ENCODE measurements around the gene PSTPIP2. TPM values are rescaled to one million over a fixed set of nuclear protein-coding genes. Genes with fewer than 3 reads are reported as not detected.

Gene PSTPIP2
- total and polyA plus RNA-seq, 4 experiments from 2014 or later: 10.9 to 19.7 (median 13.7) TPM

GRCh38 chr18:46084431-46084830 lies 12.4 kb upstream of the PSTPIP2 start:
- H3K27ac ChIP-seq (ENCODE audit: low read depth, low read length): no peak overlapping the region
- intact Hi-C loops (cut with micrococcal nuclease): no loop called here
- no peaks in the 10 kb centered on the region for H3K9me3 ChIP-seq (ENCODE audit: control insufficient read depth in 1 of 2, low read length in 2 of 2)
- peaks cover 0 to 7% (median under 1%) of the 10 kb centered on the region in 4 donors for H3K4me1 Mint-ChIP-seq
- peaks cover 0 to 4% (median 0%) of the 10 kb centered on the region in 8 donors for H3K9me3 Mint-ChIP-seq
- H3K4me1 ChIP-seq (ENCODE audit: insufficient read depth, low read length): no peaks in the 10 kb centered on the region
- CTCF ChIA-PET (ENCODE audit: partially characterized antibody): interaction anchor here (0.9 to 2.4 kb wide), 2 partner anchors 10 to 11 kb away, joined by 3 to 16 read pairs; no protein-coding TSS in a partner anchor
- no peaks in the 10 kb centered on the region for H3K27me3 ChIP-seq (ENCODE audit: insufficient read depth, low read length)
- DNase-seq: no peak
- H3K36me3 Mint-ChIP-seq: peaks cover 64 to 77% of the 10 kb centered on the region in 2 donors
- peaks cover 62% of the 10 kb centered on the region for H3K36me3 ChIP-seq (ENCODE audit: insufficient read depth, low read length)
- POLR2A ChIA-PET (ENCODE audit: partially characterized antibody): no interaction called here
- peak overlapping the region in 1 of 7 donors; percentile 27 for H3K27ac Mint-ChIP-seq
- no peak overlapping the region for H3K4me3 ChIP-seq (ENCODE audit: low read length in 2 of 2)
- no peaks in the 10 kb centered on the region for H3K27me3 Mint-ChIP-seq
- no peak overlapping the region for H3K4me3 Mint-ChIP-seq

- peaks cover 24% of the 10 kb centered on the region for H3K36me3 ChIP-seq (ENCODE audit: insufficient read depth, low read length)
- H3K4me3 Mint-ChIP-seq: no peak overlapping the region
- H3K27ac Mint-ChIP-seq: peak overlapping the region in 1 of 7 donors; percentile 36
- H3K27me3 Mint-ChIP-seq: no peaks in the 10 kb centered on the region
- POLR2A ChIA-PET (ENCODE audit: partially characterized antibody): interaction anchor here (0.6 kb wide), 1 partner anchor 151 kb away, joined by 3 read pairs; no protein-coding TSS in a partner anchor
- no peak for DNase-seq
- H3K4me1 Mint-ChIP-seq: no peaks in the 10 kb centered on the region
- peaks cover 39 to 45% of the 10 kb centered on the region in 2 donors for H3K36me3 Mint-ChIP-seq
- no peaks in the 10 kb centered on the region for H3K4me1 ChIP-seq (ENCODE audit: insufficient read depth, low read length)
- intact Hi-C loops (cut with micrococcal nuclease): no loop called here
- H3K9me3 Mint-ChIP-seq: no peaks in the 10 kb centered on the region
- no peak overlapping the region for H3K27ac ChIP-seq (ENCODE audit: low read depth, low read length)
- H3K27me3 ChIP-seq (ENCODE audit: insufficient read depth, low read length): no peaks in the 10 kb centered on the region
- CTCF ChIA-PET (ENCODE audit: partially characterized antibody): no interaction called here
- H3K9me3 ChIP-seq (ENCODE audit: control insufficient read depth in 1 of 2, low read length in 2 of 2): no peaks in the 10 kb centered on the region
- no peak overlapping the region for H3K4me3 ChIP-seq (ENCODE audit: low read length in 2 of 2)
Observed at GRCh38 chr18:46080156-46080555, 8.1 kb upstream of the PSTPIP2 start.

- H3K36me3 ChIP-seq (ENCODE audit: insufficient read depth, low read length): peaks cover 16% of the 10 kb centered on the region
- peak overlapping the region in 2 of 7 donors; percentile 42 to 58 for H3K27ac Mint-ChIP-seq
- H3K27me3 Mint-ChIP-seq: no peaks in the 10 kb centered on the region
Observed at GRCh38 chr18:46079336-46079735, 7.3 kb upstream of the PSTPIP2 start.

GRCh38 chr18:46073474-46074331 lies 1.6 kb upstream of the PSTPIP2 start:
- ChIA-PET CTCF (ENCODE audit: partially characterized antibody) (interaction anchor here (0.7 to 4.1 kb wide), 71 partner anchors 9 to 798 kb away, joined by 3 to 92 read pairs (median 5); partner anchors contain the start of gene ATP5F1A), POLR2A (ENCODE audit: partially characterized antibody) (interaction anchor here (0.5 to 3.6 kb wide), 14 partner anchors 13 to 409 kb away, joined by 3 to 28 read pairs (median 4); partner anchors contain the start of gene ATP5F1A)
- Mint-ChIP-seq H3K27ac (peak overlapping the region in 2 of 7 donors; percentile 19 to 76), H3K36me3 (peaks cover 0 to 4% of the 10 kb centered on the region in 2 donors), H3K4me3 (peak overlapping the region in 7 of 8 donors; percentile 22 to 89 (median 83)), H3K27me3 (no peaks in the 10 kb centered on the region), H3K9me3 (no peaks in the 10 kb centered on the region), H3K4me1 (peaks cover 25 to 42% (median 34%) of the 10 kb centered on the region in 4 donors)
- no peaks in the 10 kb centered on the region for H3K27me3 ChIP-seq (ENCODE audit: insufficient read depth, low read length)
- intact Hi-C loops (cut with micrococcal nuclease): loop anchor here (1.0 to 5.0 kb wide), 10 partner anchors 45 to 452 kb away; partner anchors contain the start of gene EPG5
- no peaks in the 10 kb centered on the region for H3K36me3 ChIP-seq (ENCODE audit: insufficient read depth, low read length)
- H3K4me3 ChIP-seq (ENCODE audit: low read length in 2 of 2): no peak overlapping the region
- H3K27ac ChIP-seq (ENCODE audit: low read depth, low read length): no peak overlapping the region
- peaks cover 43% of the 10 kb centered on the region for H3K4me1 ChIP-seq (ENCODE audit: insufficient read depth, low read length)
- peak; percentile 63 to 75 (median 68) for DNase-seq
- no peaks in the 10 kb centered on the region for H3K9me3 ChIP-seq (ENCODE audit: control insufficient read depth in 1 of 2, low read length in 2 of 2)

More at GRCh38 chr18:46079336-46079735, 7.3 kb upstream of the PSTPIP2 start:
- no peak for DNase-seq
- H3K27me3 ChIP-seq (ENCODE audit: insufficient read depth, low read length): no peaks in the 10 kb centered on the region
- H3K4me1 ChIP-seq (ENCODE audit: insufficient read depth, low read length): no peaks in the 10 kb centered on the region
- ChIA-PET CTCF (ENCODE audit: partially characterized antibody) (no interaction called here), POLR2A (ENCODE audit: partially characterized antibody) (no interaction called here)
- no peak overlapping the region for H3K27ac ChIP-seq (ENCODE audit: low read depth, low read length)
- no peaks in the 10 kb centered on the region for H3K9me3 ChIP-seq (ENCODE audit: control insufficient read depth in 1 of 2, low read length in 2 of 2)
- intact Hi-C loops (cut with micrococcal nuclease): no loop called here
- H3K9me3 Mint-ChIP-seq: no peaks in the 10 kb centered on the region
- H3K4me3 Mint-ChIP-seq: no peak overlapping the region
- no peak overlapping the region for H3K4me3 ChIP-seq (ENCODE audit: low read length in 2 of 2)
- no peaks in the 10 kb centered on the region for H3K4me1 Mint-ChIP-seq
- H3K36me3 Mint-ChIP-seq: peaks cover 32 to 36% of the 10 kb centered on the region in 2 donors

GRCh38 chr18:46072959-46073358 lies 899 bp upstream of the PSTPIP2 start:
- peaks cover 44% of the 10 kb centered on the region for H3K4me1 ChIP-seq (ENCODE audit: insufficient read depth, low read length)
- Mint-ChIP-seq H3K4me3 (peak overlapping the region; percentile 63 to 90 (median 85)), H3K4me1 (peaks cover 25 to 44% (median 35%) of the 10 kb centered on the region in 4 donors), H3K36me3 (peaks cover 0 to 4% of the 10 kb centered on the region in 2 donors), H3K9me3 (no peaks in the 10 kb centered on the region), H3K27me3 (no peaks in the 10 kb centered on the region), H3K27ac (peak overlapping the region in 2 of 7 donors; percentile 30 to 59)
- H3K9me3 ChIP-seq (ENCODE audit: control insufficient read depth in 1 of 2, low read length in 2 of 2): no peaks in the 10 kb centered on the region
- CTCF ChIA-PET (ENCODE audit: partially characterized antibody): interaction anchor here (0.9 to 4.1 kb wide), 54 partner anchors 8 to 797 kb away, joined by 3 to 92 read pairs (median 6); partner anchors contain the start of gene ATP5F1A
- H3K36me3 ChIP-seq (ENCODE audit: insufficient read depth, low read length): no peaks in the 10 kb centered on the region
- peak overlapping the region in 1 of 2 donors; percentile 76 for H3K4me3 ChIP-seq (ENCODE audit: low read length in 2 of 2)
- DNase-seq: no peak
- intact Hi-C loops (cut with micrococcal nuclease): loop anchor here (1.0 to 5.0 kb wide), 10 partner anchors 45 to 452 kb away; partner anchors contain the start of gene EPG5
- H3K27me3 ChIP-seq (ENCODE audit: insufficient read depth, low read length): no peaks in the 10 kb centered on the region
- H3K27ac ChIP-seq (ENCODE audit: low read depth, low read length): no peak overlapping the region
- POLR2A ChIA-PET (ENCODE audit: partially characterized antibody): interaction anchor here (0.5 to 3.6 kb wide), 13 partner anchors 12 to 415 kb away, joined by 3 to 28 read pairs (median 4); no protein-coding TSS in a partner anchor

GRCh38 chr18:46072376-46072867 lies 362 bp upstream of the PSTPIP2 start:
- Mint-ChIP-seq H3K27me3 (no peaks in the 10 kb centered on the region), H3K36me3 (peaks cover 0 to 3% of the 10 kb centered on the region in 2 donors), H3K9me3 (no peaks in the 10 kb centered on the region), H3K27ac (peak overlapping the region in 2 of 7 donors; percentile 59 to 66), H3K4me3 (peak overlapping the region; percentile 70 to 90 (median 88)), H3K4me1 (peaks cover 25 to 45% (median 38%) of the 10 kb centered on the region in 4 donors)
- Histone ChIP-seq H3K4me3 (ENCODE audit: low read length in 2 of 2) (peak overlapping the region; percentile 3 to 76), H3K27ac (ENCODE audit: low read depth, low read length) (peak overlapping the region; percentile 62), H3K4me1 (ENCODE audit: insufficient read depth, low read length) (peaks cover 44% of the 10 kb centered on the region), H3K36me3 (ENCODE audit: insufficient read depth, low read length) (no peaks in the 10 kb centered on the region), H3K9me3 (ENCODE audit: control insufficient read depth in 1 of 2, low read length in 2 of 2) (no peaks in the 10 kb centered on the region), H3K27me3 (ENCODE audit: insufficient read depth, low read length) (no peaks in the 10 kb centered on the region)
- ChIA-PET CTCF (ENCODE audit: partially characterized antibody) (interaction anchor here (1.1 to 4.1 kb wide), 32 partner anchors 11 to 797 kb away, joined by 3 to 92 read pairs (median 9); partner anchors contain the start of gene ATP5F1A), POLR2A (ENCODE audit: partially characterized antibody) (interaction anchor here (1.0 to 3.6 kb wide), 11 partner anchors 17 to 414 kb away, joined by 3 to 28 read pairs (median 7); no protein-coding TSS in a partner anchor)
- DNase-seq: no peak
- intact Hi-C loops (cut with micrococcal nuclease): loop anchor here (2.0 to 5.0 kb wide), 3 partner anchors 75 to 190 kb away; partner anchors contain the start of gene EPG5
